ENCODE data around the gene RGS2. TPM values are rescaled to one million over a fixed set of nuclear protein-coding genes. Genes with fewer than 3 reads are reported as not detected.

RGS2 gene
- total RNA-seq, 2 donors from 2014 or later = 11.7 to 22.8 TPM

DNA sequence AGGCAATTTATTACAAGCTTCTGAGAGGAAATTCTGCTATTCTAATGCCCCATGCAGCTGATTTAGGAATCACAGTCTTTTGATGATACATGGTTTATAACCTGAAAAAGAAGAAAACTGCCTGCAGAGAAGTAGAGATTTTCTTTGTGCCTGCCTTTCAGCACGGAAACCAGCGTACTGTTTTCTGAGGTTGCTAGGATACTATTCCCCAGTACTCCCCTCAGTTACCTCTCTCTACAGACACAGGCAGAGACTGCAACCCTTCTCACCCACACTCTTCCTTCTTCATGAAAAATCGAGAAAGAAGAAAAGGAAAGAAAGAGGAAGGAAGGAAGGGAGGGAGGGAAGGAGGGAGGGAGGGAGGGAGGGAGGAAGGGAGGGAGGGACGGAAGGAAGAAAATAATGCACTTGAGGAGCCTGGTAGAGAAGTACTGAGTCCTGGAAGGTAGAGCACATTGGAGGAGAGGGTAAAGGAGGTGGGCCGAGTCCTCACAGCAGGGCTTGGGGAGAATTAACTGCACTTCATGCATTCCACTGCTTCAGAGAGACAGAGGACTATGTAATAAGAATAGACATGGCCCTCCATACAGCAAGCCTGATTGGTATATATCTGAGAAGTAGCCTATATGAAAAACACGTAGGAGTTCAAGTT lies 21.9 kb downstream of the RGS2 start:
- Mint-ChIP-seq H3K27ac (no peak overlapping the region), H3K4me3 (no peak overlapping the region), H3K9me3 (no peaks in the 10 kb centered on the region), H3K27me3 (peaks cover 4% of the 10 kb centered on the region), H3K4me1 (no peaks in the 10 kb centered on the region), H3K36me3 (ENCODE audit: low read depth) (no peaks in the 10 kb centered on the region)
- no peak for ATAC-seq (replicated peaks)

DNA sequence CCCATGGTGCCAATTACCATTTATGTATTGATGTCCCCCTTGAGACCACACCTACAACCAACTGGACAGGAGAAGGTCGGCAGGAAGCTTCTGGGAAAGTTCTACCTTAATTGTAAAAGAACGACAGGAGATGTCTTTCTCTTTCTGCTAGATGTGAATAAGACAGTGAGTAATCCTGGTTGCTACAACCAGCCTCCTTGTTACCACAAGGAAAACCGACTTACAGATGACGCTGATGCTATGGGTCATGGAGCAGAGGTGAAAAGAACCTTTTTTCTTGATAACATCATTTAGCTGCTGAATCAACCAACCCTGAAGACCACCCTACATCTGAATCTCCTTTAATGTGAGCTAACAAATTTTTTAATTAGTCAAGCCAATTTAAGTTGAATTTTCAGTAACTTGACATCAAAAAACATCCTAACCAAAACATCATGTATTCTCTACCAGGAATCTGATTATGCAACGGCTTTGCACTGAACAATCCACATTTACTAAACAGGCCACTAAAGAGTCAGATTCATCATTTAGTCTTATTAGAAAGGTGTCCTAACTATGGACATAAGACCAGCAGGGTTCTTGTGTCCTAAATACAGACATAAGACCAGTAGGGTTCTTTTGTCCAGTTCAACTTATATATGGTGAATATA lies 23.0 kb downstream of the RGS2 start:
- Mint-ChIP-seq H3K27ac (no peak overlapping the region), H3K4me1 (no peaks in the 10 kb centered on the region), H3K36me3 (ENCODE audit: low read depth) (no peaks in the 10 kb centered on the region), H3K4me3 (no peak overlapping the region), H3K9me3 (no peaks in the 10 kb centered on the region), H3K27me3 (peaks cover under 1% of the 10 kb centered on the region)
- ATAC-seq (replicated peaks) = no peak

DNA sequence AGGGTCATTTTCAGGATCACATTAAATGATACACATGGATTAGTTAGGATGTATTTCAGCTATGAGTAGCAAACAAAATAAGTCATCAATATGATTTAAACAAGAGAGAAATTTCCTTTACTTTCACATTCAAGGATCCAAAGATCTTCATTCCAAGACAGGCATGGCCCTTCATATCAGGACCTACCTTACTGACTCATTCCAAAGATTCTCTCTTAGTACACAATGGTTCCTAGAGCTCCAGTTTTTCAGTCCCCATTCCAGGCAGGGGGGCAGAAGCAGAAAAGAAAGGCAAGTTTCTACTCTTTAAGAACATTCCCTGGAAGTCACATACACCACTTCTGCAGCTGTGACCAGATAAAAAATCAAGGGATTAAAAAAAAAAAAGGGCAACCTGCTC lies 23.7 kb downstream of the RGS2 start:
- Mint-ChIP-seq H3K4me3 (no peak overlapping the region), H3K27me3 (no peaks in the 10 kb centered on the region), H3K27ac (no peak overlapping the region), H3K9me3 (no peaks in the 10 kb centered on the region), H3K36me3 (ENCODE audit: low read depth) (no peaks in the 10 kb centered on the region), H3K4me1 (no peaks in the 10 kb centered on the region)
- no peak for ATAC-seq (replicated peaks)

DNA sequence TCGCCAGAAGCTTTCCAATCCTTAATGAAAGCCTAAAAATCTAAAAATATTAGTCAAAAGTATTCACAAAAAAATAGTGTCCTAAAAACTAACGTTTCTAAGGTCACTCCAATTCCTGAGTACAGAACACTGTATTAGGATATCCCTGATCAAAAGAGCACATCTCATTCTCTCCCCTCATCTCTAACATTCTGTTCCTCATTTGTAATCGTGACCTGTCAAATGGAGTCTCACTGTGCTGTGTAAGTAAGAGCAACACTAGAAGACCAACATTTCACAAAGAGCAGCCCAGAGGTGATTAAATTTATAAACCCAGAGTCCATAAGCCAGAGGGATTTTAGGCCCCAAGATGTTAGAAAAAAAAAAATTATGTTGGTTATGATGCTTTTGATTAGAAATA lies 26.3 kb downstream of the RGS2 start:
- H3K4me3 Mint-ChIP-seq = no peak overlapping the region
- no peak for ATAC-seq (replicated peaks)

DNA sequence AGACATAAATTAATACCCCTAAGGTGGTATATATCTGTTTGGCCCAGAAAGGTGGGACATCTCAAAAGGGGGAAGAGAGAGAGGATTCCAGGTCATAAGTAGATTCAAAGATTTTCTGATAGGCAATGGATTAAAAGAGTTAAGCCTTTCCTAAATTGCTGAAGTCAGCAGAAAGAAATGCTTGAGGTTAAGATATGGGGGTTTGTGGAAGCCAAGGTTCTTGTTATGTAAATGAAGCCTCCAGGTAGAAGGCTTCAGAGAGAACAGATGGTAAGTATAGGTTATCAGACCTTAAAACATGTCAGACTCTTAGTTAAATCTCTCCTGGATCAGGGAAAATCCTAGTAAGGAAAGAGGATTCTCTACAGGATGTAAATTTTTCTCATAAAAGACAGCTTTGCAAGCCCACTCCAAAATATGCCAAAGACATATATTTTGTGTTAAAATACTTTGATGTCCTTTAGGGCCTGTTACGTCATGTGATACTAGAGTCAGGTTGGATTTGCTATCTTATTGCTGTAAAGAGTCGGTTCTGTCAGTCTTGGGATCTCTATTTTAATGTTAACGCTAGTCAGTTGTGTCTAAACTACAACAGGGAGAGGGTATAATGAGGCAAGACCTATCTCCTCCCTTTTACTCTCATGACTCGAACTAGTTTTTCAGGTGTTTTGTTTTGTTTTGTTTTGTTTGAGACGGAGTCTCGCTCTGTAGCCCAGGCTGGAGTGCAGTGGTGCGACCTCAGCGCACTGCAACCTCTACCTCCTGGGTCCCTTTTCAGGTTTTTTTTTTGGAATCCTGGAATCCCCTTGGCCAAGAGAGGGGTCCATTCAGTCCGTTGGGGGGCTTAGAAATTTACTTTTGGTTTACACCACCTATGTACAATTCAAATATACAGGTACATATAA lies 30.6 kb downstream of the RGS2 start:
- no peaks in the 10 kb centered on the region for H3K36me3 Mint-ChIP-seq (ENCODE audit: low read depth)
- H3K4me1 Mint-ChIP-seq = no peaks in the 10 kb centered on the region
- no peaks in the 10 kb centered on the region for H3K9me3 Mint-ChIP-seq
- no peak overlapping the region for H3K27ac Mint-ChIP-seq
- ATAC-seq (replicated peaks) = no peak
- H3K4me3 Mint-ChIP-seq = no peak overlapping the region
- H3K27me3 Mint-ChIP-seq = no peaks in the 10 kb centered on the region

More for the DNA sequence above, 26.3 kb downstream of the RGS2 start:
- no peaks in the 10 kb centered on the region for H3K36me3 Mint-ChIP-seq (ENCODE audit: low read depth)
- H3K27me3 Mint-ChIP-seq = no peaks in the 10 kb centered on the region
- H3K4me1 Mint-ChIP-seq = no peaks in the 10 kb centered on the region
- H3K27ac Mint-ChIP-seq = no peak overlapping the region
- no peaks in the 10 kb centered on the region for H3K9me3 Mint-ChIP-seq

DNA sequence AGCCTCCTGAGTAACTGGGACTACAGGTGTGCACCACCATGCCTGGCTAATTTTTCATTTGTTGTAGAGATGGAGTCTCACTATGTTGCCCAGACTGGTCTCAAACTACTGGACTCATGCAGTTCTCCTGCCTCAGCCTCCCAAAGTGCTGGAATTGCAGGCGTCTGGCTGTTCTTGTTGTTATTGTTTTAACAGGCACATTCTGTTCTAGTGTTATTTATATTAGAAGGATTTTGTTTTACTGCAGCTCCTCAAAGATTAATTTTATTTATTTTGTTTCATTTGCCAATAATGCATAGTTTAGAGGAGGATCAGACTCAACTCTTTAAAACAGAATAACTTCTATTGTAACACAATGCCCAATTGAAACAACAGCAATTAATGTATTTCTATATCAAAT lies 35.5 kb downstream of the RGS2 start:
- Mint-ChIP-seq H3K4me3 (no peak overlapping the region), H3K4me1 (no peaks in the 10 kb centered on the region), H3K36me3 (ENCODE audit: low read depth) (no peaks in the 10 kb centered on the region), H3K27me3 (no peaks in the 10 kb centered on the region), H3K27ac (no peak overlapping the region), H3K9me3 (no peaks in the 10 kb centered on the region)
- ATAC-seq (replicated peaks) = no peak

DNA sequence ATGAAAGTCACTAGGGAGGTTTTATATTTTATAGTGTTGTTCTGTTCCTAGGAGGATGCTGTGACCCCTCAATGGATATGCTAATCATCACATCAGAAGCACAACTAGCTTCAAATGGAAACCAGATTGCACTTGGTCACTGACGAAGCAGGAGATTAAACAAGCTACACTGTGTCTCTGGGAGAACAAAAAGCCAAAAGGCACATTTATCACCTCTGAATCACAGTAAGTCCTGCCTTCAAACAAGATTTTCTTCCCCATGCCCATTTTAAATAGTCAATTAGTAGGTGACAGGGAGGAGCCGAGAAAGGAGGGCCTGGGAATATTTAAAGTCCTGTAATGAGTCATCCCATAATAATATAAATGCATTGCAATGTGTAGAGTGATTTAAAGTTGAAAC lies 38.1 kb downstream of the RGS2 start:
- Mint-ChIP-seq H3K27me3 (peaks cover 6% of the 10 kb centered on the region), H3K9me3 (no peaks in the 10 kb centered on the region), H3K4me1 (no peaks in the 10 kb centered on the region), H3K27ac (no peak overlapping the region), H3K36me3 (ENCODE audit: low read depth) (no peaks in the 10 kb centered on the region), H3K4me3 (no peak overlapping the region)
- no peak for ATAC-seq (replicated peaks)

DNA sequence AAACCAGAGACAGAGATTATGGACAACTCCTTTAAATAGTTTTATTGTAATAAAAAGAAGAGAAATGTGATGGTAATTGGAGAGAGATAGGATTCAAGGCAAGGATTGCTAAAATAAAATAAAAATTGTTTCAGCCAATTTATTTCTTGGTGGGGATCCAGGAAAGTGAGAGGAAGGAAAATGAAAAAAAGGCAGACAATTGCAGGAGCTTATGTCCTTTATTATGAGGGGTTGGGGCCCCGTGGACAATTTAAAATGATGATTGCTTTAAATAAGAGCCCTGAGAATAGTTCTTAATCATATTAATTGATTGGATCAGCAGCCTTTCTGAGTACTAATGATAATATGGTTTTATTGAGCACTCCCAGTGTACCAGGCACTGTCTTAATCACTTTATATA lies 40.2 kb downstream of the RGS2 start:
- H3K9me3 Mint-ChIP-seq = no peaks in the 10 kb centered on the region

DNA sequence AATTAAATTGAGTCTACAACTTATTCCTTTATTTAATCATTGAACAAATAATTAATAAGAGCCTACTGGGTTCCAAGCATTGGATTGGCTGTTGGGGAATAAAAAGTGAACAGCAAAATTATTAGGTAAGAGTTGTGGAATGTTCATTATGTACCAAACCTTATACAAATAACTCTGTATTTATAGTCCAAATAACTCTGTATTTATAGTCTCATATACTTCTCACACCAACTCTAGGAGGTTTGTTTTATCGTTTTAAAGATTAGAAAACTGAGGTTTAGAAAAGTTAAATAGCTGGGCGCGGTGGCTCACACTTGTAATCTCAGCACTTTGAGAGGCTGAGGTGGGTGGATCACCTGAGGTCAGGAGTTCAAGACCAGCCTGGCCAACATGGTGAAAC lies 40.6 kb downstream of the RGS2 start:
- ATAC-seq (replicated peaks) = no peak
- Mint-ChIP-seq H3K9me3 (no peaks in the 10 kb centered on the region), H3K27ac (no peak overlapping the region), H3K36me3 (ENCODE audit: low read depth) (no peaks in the 10 kb centered on the region), H3K27me3 (peaks cover 7% of the 10 kb centered on the region), H3K4me3 (no peak overlapping the region), H3K4me1 (no peaks in the 10 kb centered on the region)

More for the DNA sequence above, 40.2 kb downstream of the RGS2 start:
- H3K27ac Mint-ChIP-seq = no peak overlapping the region
- no peaks in the 10 kb centered on the region for H3K4me1 Mint-ChIP-seq
- H3K27me3 Mint-ChIP-seq = peaks cover 7% of the 10 kb centered on the region
- H3K36me3 Mint-ChIP-seq (ENCODE audit: low read depth) = no peaks in the 10 kb centered on the region
- no peak overlapping the region for H3K4me3 Mint-ChIP-seq
- ATAC-seq (replicated peaks) = no peak

DNA sequence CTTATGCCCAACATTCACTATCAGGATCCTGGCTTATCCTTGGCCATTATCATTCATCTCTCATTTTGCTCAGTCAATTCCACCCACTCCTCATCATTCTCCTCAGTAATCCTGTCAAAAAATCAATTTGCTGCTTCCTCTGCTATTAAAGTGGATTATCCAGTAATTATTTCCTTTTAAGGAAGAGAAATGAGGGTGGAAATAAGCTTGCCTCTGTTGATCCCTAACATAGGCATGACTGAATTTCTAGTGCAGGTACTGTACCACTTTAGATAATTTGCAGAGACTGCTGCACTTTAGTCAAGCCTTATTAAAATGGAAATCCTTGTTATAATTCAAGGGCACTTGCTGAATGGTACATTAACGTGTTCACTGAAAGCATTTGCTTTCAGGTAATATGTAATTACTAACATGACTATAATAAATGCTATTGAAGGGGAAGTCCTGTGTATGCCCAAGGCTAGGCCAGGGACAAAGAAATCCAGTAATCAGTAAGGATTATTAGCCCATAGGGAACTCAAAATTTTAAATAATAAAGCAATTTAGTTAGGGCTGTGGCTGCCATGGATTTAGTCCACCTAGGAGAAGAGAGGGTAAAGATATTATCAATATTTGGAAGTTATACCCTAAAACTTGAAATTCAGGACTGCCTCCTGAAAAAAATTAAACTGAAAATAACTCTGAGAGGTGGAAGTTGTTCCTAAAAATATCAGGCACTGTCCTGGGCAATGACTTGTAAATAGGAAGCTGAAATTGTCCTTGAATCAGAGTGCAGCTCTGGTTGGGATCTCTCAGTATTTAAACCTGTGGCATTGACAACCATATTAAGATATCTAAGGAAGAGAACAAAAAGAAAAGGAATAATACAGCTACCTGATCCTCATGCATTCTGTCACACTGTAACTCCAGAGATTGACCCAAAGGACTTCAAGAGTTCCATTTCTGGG lies 43.4 kb downstream of the RGS2 start:
- Mint-ChIP-seq H3K36me3 (ENCODE audit: low read depth) (no peaks in the 10 kb centered on the region), H3K4me1 (no peaks in the 10 kb centered on the region), H3K27ac (no peak overlapping the region)

DNA sequence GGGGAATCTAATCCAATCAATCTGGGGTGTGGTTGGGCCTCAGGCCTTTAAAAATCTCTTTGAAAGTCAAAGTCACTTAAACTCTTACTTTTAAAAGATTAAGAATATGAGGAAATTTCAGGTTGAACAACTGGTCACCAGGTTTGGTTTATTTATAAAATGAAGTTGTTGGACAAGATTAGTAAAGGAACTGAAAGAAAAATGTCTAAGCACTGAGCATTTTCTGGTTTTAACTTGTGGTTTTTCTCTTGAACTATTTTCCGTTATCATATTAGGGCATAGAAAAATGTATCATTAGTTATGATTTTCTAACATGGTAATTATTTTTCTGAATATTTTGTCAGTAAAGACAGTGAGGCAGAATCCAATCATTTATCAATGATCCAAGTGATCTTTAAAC lies 49.6 kb downstream of the RGS2 start:
- no peak for ATAC-seq (replicated peaks)
- H3K27me3 Mint-ChIP-seq = no peaks in the 10 kb centered on the region

More for the DNA sequence above, 43.4 kb downstream of the RGS2 start:
- no peak for ATAC-seq (replicated peaks)
- Mint-ChIP-seq H3K4me3 (no peak overlapping the region), H3K9me3 (no peaks in the 10 kb centered on the region), H3K27me3 (peaks cover 7% of the 10 kb centered on the region)

DNA sequence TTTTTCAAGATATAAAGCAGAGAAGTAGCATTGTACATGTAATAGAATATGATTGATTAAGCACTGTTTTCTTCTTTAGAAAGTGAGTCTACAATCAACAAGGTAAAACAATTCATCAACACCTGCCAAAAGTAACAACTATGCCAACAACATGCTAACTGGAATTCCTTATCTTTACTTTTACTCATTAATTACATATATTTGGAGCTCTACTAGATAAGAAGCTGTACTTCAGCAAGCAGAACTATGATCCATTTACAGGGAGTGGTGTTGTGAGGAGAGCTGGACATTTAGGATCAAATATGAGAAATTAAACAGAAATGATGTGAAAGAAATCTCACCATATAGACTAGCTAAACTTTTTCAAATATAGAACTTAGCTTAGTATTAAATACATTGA lies 51.0 kb downstream of the RGS2 start:
- Mint-ChIP-seq H3K36me3 (ENCODE audit: low read depth) (no peaks in the 10 kb centered on the region), H3K9me3 (no peaks in the 10 kb centered on the region), H3K27ac (no peak overlapping the region), H3K4me3 (no peak overlapping the region), H3K4me1 (no peaks in the 10 kb centered on the region), H3K27me3 (no peaks in the 10 kb centered on the region)
- no peak for ATAC-seq (replicated peaks)

More for the DNA sequence above, 49.6 kb downstream of the RGS2 start:
- Mint-ChIP-seq H3K4me3 (no peak overlapping the region), H3K27ac (no peak overlapping the region), H3K9me3 (no peaks in the 10 kb centered on the region), H3K36me3 (ENCODE audit: low read depth) (no peaks in the 10 kb centered on the region), H3K4me1 (no peaks in the 10 kb centered on the region)

DNA sequence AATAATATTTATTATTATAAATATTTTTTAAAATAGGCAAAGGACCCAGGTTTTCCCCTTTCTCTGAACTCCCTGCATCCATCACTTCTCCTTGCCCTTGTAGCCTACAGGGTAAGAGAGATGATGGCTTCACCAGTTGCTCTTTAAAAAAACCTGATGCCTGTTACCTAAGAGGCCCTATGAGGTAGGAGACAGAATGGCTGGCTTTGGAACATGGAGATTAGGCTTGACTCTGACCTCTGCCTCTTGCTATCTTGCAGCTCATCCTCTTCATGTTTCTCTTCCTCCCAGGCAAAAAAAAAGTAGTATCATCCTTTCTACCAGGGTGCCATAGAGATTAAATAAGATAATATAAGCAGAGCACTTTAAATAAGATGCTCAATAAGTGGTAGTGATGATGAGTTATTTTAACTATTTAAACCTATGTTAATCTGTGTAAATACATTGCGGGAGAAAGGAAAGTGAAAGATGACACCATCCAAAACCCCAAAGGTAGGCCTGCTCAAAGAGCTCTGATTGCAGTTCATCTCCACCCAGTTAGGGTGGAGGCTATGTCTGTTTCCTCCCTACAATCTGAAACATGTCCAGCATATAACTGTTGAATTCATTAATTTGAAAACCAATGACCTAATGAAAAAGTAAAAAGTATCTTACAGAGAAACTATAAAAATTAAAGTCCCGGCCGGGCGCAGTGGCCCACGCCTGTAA lies 51.8 kb downstream of the RGS2 start:
- H3K36me3 Mint-ChIP-seq (ENCODE audit: low read depth) = no peaks in the 10 kb centered on the region
- no peak overlapping the region for H3K4me3 Mint-ChIP-seq
- H3K9me3 Mint-ChIP-seq = no peaks in the 10 kb centered on the region
- peak; percentile 28 for ATAC-seq (replicated peaks)
- H3K27me3 Mint-ChIP-seq = no peaks in the 10 kb centered on the region
- H3K27ac Mint-ChIP-seq = no peak overlapping the region
- no peaks in the 10 kb centered on the region for H3K4me1 Mint-ChIP-seq

Measured in activated T-helper 17 cell treated with anti-CD3 and anti-CD28 coated beads, Interleukin-2, amount 50 U/mL, for 72 hours (primary cell).